Left kidney (tissue), 2 donors: Measurements from ENCODE around the gene TIGD4. TPM values are rescaled to one million over a fixed set of nuclear protein-coding genes. Genes with fewer than 3 reads are reported as not detected.

ENCODE experiments used
- DNase-seq: peaks from one replicate; pipeline ENCODE4 v3.0.0-alpha.2; 2013
- polyA plus RNA-seq: library from polyadenylated mRNA; unstranded; fragments of 120-200 nt; gene quantifications from one replicate; pipeline ENCODE4 v1.2.1, GENCODE V29; 2013; ENCODE audit not compliant: insufficient read length

TIGD4 gene
- polyA plus RNA-seq, 1 donor = 3.1 TPM

- DNase-seq = no peak
These were observed 55.0 kb downstream of the TIGD4 start for GRCh38 chr4:152724494-152724893.

DNA sequence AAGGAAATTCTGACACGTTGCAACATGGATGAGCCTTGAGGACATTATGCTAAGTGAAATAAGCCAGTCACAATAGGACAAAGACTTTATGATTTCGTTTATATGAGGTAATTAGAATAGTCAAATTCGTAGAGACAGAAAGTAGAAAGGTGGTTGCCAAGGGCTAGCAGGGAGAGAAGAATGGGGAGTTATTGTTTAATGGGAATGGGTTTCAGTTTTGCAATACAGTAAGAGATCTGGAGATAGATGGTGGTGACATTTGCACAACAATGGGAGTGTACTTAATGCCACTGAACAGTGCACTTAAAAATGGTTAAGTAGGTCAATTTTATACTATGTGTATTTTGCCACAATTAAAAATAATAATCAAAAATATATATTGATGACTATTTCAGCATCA lies 56.3 kb downstream of the TIGD4 start:
- DNase-seq = no peak

- no peak for DNase-seq
These were observed 59.6 kb downstream of the TIGD4 start for GRCh38 chr4:152719801-152720556.

Other genes with a start within 250 kb of the TIGD4 start
- 42.9 TPM for gene FBXW7, start 243.6 kb downstream of the TIGD4 start, polyA plus RNA-seq
- 1.5 TPM for gene TMEM154, start 99.7 kb downstream of the TIGD4 start, polyA plus RNA-seq
- gene ARFIP1, start 224 bp upstream of the TIGD4 start, polyA plus RNA-seq = 44.2 TPM
- 4.6 TPM for gene FHDC1, start 156.6 kb upstream of the TIGD4 start, polyA plus RNA-seq